BJ (cell line): ENCODE results near the gene SINHCAF. TPM values are rescaled to one million over a fixed set of nuclear protein-coding genes. Genes with fewer than 3 reads are reported as not detected.

Source experiments
- CTCF ChIA-PET: fragments of 350-600 bp; formaldehyde crosslinking; extraction: SDS; loops from one replicate; lab custom pipeline; 2021; ENCODE audit warnings: antibody characterized with exemption, inconsistent platforms; lab: Yijun Ruan, JAX
- POLR2A ChIA-PET: fragments of 300-600 bp; sonication (Branson Sonifier 250); formaldehyde crosslinking; extraction: SDS; loops from one replicate; lab custom pipeline; 2021; ENCODE audit warnings: antibody characterized with exemption; lab: Charles Lee
- DNase-seq: peaks from one replicate; pipeline ENCODE4 v3.0.0-alpha.2; 2011; ENCODE audit warnings: low read depth
- H3K27me3 ChIP-seq: 2 replicates; pipeline ENCODE4 v1.6.0; 2011; ENCODE audit warnings: low read length; ENCODE audit not compliant: control insufficient read depth, insufficient read depth
- H3K36me3 ChIP-seq: 2 replicates; pipeline ENCODE4 v1.5.1; 2011; ENCODE audit warnings: low read length; ENCODE audit not compliant: control insufficient read depth, insufficient read depth
- H3K4me3 ChIP-seq: 2 replicates; pipeline ENCODE4 v1.5.1; 2011; ENCODE audit warnings: low read depth, mild to moderate bottlenecking, control low read depth, low read length
- polyA plus RNA-seq: library from polyadenylated mRNA; depleted of rRNA; stranded (reverse); fragments of >200 nt; gene quantifications from 2 replicates; pipeline ENCODE4 v1.2.3, GENCODE V29; 2011
- TF ChIP-seq, protein P1 (sequence below): IDR thresholded peaks from 2 replicates; pipeline ENCODE4 v1.5.1; 2011; ENCODE audit warnings: low read depth, mild to moderate bottlenecking, control low read depth, inconsistent platforms, low read length, moderate library complexity; ENCODE audit not compliant: insufficient read depth

Gene SINHCAF
- polyA plus RNA-seq, 1 experiment, result 6.6 TPM

DNA sequence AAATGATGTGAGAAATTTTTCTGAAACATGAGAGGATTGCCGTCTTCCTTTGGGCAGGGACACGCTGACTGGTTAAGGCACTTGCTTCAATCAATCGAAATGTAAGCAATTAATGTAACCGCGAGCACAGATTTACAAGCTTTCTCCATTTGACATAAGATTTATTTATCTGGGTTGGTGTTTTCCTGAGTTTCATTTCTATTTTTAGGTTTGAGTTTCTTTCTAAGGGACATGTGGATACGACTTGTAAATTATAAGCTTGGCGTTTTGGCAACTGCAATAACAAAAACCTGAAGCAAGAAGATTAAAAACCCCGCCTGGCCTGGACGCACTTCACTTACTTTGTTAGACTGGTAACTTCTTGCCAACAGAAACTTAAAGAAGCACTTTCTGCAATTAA lies 20.3 kb upstream of the SINHCAF start:
- H3K36me3 ChIP-seq, result no peaks in the 10 kb centered on the region
- H3K4me3 ChIP-seq, result no peak overlapping the region
- ChIA-PET POLR2A (no interaction called here), CTCF (interaction anchor here (0.6 to 1.1 kb wide), 4 partner anchors 9 to 22 kb away, joined by 3 to 6 read pairs (median 3); no protein-coding TSS in a partner anchor)
- DNase-seq, result no peak
- no peaks in the 10 kb centered on the region; the same call in 1 of the 2 replicates for H3K27me3 ChIP-seq
- TF ChIP-seq, protein P1, sequence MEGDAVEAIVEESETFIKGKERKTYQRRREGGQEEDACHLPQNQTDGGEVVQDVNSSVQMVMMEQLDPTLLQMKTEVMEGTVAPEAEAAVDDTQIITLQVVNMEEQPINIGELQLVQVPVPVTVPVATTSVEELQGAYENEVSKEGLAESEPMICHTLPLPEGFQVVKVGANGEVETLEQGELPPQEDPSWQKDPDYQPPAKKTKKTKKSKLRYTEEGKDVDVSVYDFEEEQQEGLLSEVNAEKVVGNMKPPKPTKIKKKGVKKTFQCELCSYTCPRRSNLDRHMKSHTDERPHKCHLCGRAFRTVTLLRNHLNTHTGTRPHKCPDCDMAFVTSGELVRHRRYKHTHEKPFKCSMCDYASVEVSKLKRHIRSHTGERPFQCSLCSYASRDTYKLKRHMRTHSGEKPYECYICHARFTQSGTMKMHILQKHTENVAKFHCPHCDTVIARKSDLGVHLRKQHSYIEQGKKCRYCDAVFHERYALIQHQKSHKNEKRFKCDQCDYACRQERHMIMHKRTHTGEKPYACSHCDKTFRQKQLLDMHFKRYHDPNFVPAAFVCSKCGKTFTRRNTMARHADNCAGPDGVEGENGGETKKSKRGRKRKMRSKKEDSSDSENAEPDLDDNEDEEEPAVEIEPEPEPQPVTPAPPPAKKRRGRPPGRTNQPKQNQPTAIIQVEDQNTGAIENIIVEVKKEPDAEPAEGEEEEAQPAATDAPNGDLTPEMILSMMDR, result no peak

DNA sequence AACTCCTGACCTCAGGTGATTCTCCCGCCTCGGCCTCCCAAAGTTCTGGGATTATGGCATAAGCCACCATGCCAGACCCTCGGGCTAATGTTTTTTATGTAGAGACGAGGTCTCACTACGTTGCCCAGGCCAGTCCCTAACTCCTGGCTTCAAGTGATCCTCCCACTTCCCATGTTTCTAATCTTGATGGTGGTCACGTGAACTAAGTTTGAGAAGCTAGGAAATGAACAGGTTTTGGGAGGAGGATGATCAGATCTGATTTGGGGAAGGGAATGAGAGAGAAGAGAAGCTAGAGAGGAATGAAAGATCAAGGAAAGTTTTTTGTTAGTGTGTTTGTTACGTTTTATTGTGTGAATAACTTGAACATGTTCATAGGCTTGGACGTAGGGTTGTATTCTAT lies 17.2 kb upstream of the SINHCAF start:
- no peaks in the 10 kb centered on the region for H3K27me3 ChIP-seq
- ChIA-PET POLR2A (no interaction called here), CTCF (interaction anchor here (1.5 kb wide), 1 partner anchor 11 kb away, joined by 3 read pairs; no protein-coding TSS in a partner anchor)
- H3K4me3 ChIP-seq, result no peak overlapping the region
- H3K36me3 ChIP-seq, result no peaks in the 10 kb centered on the region
- TF ChIP-seq, protein P1, result no peak
- no peak for DNase-seq

DNA sequence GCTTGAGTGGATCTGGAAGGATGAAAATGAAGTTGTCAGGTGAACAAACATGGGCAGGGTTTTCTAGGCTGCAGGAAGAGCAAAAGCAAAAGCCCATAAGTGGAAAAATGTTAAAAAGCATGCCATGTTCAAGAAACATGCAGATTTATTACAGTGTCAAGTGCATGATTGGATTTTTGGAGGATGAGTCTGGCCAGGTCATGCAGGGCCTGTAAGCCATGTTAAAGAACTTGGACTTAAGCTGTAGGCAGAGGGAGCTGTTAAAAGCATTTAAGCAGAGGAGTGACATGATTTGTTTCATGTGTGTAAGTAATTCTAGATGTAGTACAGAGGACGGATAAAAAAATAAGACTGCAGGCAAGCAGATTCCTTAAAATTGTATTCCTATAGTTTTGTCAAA lies 16.3 kb upstream of the SINHCAF start:
- TF ChIP-seq, protein P1, result no peak
- no peak for DNase-seq
- no peaks in the 10 kb centered on the region for H3K27me3 ChIP-seq
- ChIA-PET POLR2A (no interaction called here), CTCF (interaction anchor here (0.6 to 1.5 kb wide), 2 partner anchors 12 to 468 kb away, joined by 3 read pairs; no protein-coding TSS in a partner anchor)
- H3K4me3 ChIP-seq, result no peak overlapping the region
- H3K36me3 ChIP-seq, result no peaks in the 10 kb centered on the region

DNA sequence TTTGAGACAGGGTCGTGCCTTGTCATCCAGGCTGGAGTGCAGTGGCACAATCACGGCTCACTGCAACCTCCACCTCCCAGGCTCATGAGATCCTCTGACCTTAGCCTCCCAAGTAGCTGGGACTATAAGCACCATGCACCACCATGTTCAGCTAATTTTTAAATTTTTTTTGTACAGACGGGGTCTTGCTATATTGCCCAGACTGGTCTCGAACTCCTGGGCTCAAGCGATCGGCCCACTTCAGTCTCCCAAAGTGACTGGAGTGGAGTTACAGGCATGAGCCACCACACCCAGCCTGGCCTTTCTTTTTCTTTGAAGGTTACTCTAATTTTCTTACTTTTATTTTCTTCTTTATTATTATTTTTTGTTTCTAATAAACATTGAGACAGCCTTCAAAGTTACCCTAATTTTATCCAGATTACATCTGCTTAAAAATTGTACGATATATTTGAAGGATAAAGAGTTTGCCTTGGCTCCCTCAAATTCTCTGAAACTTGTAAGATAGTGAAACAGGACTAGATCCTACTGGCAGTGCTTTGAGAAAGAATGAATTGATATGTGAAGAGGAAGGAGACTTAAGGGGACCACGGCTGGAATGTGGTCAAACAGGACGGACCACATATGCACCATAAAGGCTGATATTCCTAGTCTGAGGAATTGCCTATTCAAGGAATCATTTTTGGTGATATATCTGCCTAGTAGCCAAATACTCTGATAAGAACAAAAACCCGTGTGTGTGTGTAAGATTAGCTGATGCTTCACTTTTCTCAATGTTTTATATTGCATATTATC lies 14.1 kb upstream of the SINHCAF start:
- POLR2A ChIA-PET, result no interaction called here
- Histone ChIP-seq H3K4me3 (no peak overlapping the region), H3K36me3 (no peaks in the 10 kb centered on the region), H3K27me3 (no peaks in the 10 kb centered on the region)
- DNase-seq, result no peak
- CTCF ChIA-PET, result no interaction called here
- TF ChIP-seq, protein P1, result no peak

DNA sequence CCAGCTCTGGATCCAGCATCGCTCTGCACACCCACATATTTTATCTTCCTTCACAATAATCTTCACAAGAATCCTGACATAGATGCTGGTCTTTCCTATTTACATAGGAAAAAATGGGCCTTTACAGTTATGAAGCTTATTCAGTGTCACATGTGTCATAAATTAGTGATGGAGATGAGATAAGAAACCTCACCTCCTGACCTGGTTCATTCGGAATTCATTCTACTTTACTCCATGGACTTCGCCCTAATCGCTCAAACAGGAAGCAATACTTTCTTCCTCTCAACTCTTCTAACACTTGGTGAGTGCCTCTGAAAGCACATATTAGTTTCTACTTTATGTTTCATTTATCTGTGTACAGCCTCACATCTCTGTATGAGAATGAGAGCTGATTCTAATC lies 12.0 kb upstream of the SINHCAF start:
- ChIA-PET POLR2A (interaction anchor here (0.6 kb wide), 1 partner anchor 46 kb away, joined by 3 read pairs; no protein-coding TSS in a partner anchor), CTCF (interaction anchor here (0.8 to 1.3 kb wide), 2 partner anchors 8 to 1028 kb away, joined by 3 read pairs; no protein-coding TSS in a partner anchor)
- H3K36me3 ChIP-seq, result no peaks in the 10 kb centered on the region

More for the DNA sequence above, 12.0 kb upstream of the SINHCAF start:
- TF ChIP-seq, protein P1, result no peak
- no peak for DNase-seq
- no peaks in the 10 kb centered on the region; the same call in 1 of the 2 replicates for H3K27me3 ChIP-seq
- no peak overlapping the region for H3K4me3 ChIP-seq
